ENCODE measurements around the gene TEX38. TPM values are rescaled to one million over a fixed set of nuclear protein-coding genes. Genes with fewer than 3 reads are reported as not detected.

TEX38 gene
- total RNA-seq, 4 donors from 2014 or later: not detected

- H3K4me3 ChIP-seq: no peak overlapping the region
Measured at GRCh38 chr1:46635205-46635604, 36.4 kb upstream of the TEX38 start.

GRCh38 chr1:46637444-46638083 lies 34.1 kb upstream of the TEX38 start:
- Histone ChIP-seq H3K4me3 (no peak overlapping the region), H3K9me3 (no peaks in the 10 kb centered on the region), H3K27ac (peak overlapping the region in 3 of 4 donors; percentile 66 to 76 (median 72)), H3K4me1 (peaks cover 0 to 21% (median 8%) of the 10 kb centered on the region in 3 donors), H3K27me3 (no peaks in the 10 kb centered on the region), H3K36me3 (peaks cover 6 to 72% (median 9%) of the 10 kb centered on the region in 3 donors)
- WGBS, 2 donors: 31 to 36% methylated on average over 2 of the region's 2 CpGs
- TF ChIP-seq CTCF (IDR thresholded peaks at IDR 0.05): no peak
- no peak for TF ChIP-seq POLR2A (IDR thresholded peaks at IDR 0.05)
- intact Hi-C loops (cut with DNase I): no loop called here
- DNase-seq: no peak

More at GRCh38 chr1:46635205-46635604, 36.4 kb upstream of the TEX38 start:
- 100% methylated on average over 2 of the region's 2 CpGs for WGBS, 2 donors
- DNase-seq: no peak
- TF ChIP-seq POLR2A (IDR thresholded peaks at IDR 0.05) (no peak), CTCF (IDR thresholded peaks at IDR 0.05) (no peak)
- no peaks in the 10 kb centered on the region for H3K27me3 ChIP-seq
- intact Hi-C loops (cut with DNase I): no loop called here
- H3K36me3 ChIP-seq: peaks cover 6 to 78% (median 9%) of the 10 kb centered on the region in 3 donors
- no peak overlapping the region for H3K27ac ChIP-seq
- H3K9me3 ChIP-seq: no peaks in the 10 kb centered on the region
- peaks cover 0 to 13% (median 8%) of the 10 kb centered on the region in 3 donors for H3K4me1 ChIP-seq

GRCh38 chr1:46638921-46639320 lies 32.7 kb upstream of the TEX38 start:
- peak overlapping the region in 1 of 4 donors; percentile 76 for H3K27ac ChIP-seq
- DNase-seq: no peak
- H3K4me1 ChIP-seq: peaks cover 0 to 35% (median 18%) of the 10 kb centered on the region in 3 donors
- no peaks in the 10 kb centered on the region for H3K9me3 ChIP-seq
- intact Hi-C loops (cut with DNase I): no loop called here
- TF ChIP-seq POLR2A (IDR thresholded peaks at IDR 0.05) (no peak), CTCF (IDR thresholded peaks at IDR 0.05) (no peak)
- peaks cover 6 to 68% (median 9%) of the 10 kb centered on the region in 3 donors for H3K36me3 ChIP-seq
- no peak overlapping the region for H3K4me3 ChIP-seq
- no peaks in the 10 kb centered on the region for H3K27me3 ChIP-seq

- Histone ChIP-seq H3K4me3 (no peak overlapping the region), H3K9me3 (no peaks in the 10 kb centered on the region), H3K4me1 (peaks cover 0 to 39% (median 20%) of the 10 kb centered on the region in 3 donors), H3K27ac (peak overlapping the region in 1 of 4 donors; percentile 5), H3K27me3 (no peaks in the 10 kb centered on the region), H3K36me3 (peaks cover 6 to 62% (median 9%) of the 10 kb centered on the region in 3 donors)
- TF ChIP-seq POLR2A (IDR thresholded peaks at IDR 0.05) (no peak), CTCF (IDR thresholded peaks at IDR 0.05) (no peak)
- no peak for DNase-seq
- WGBS, 2 donors: 33 to 55% methylated on average over 1 of the region's 1 CpG
- intact Hi-C loops (cut with DNase I): no loop called here
Measured at GRCh38 chr1:46639547-46639946, 32.1 kb upstream of the TEX38 start.

GRCh38 chr1:46642115-46642680 lies 29.5 kb upstream of the TEX38 start:
- H3K27me3 ChIP-seq: no peaks in the 10 kb centered on the region
- H3K36me3 ChIP-seq: peaks cover 0 to 60% (median 0%) of the 10 kb centered on the region in 3 donors
- DNase-seq: no peak
- H3K4me1 ChIP-seq: peaks cover 0 to 39% (median 17%) of the 10 kb centered on the region in 3 donors
- TF ChIP-seq CTCF (IDR thresholded peaks at IDR 0.05) (no peak), POLR2A (IDR thresholded peaks at IDR 0.05) (no peak)
- peak overlapping the region in 3 of 4 donors; percentile 3 to 49 (median 10) for H3K27ac ChIP-seq
- no peak overlapping the region for H3K4me3 ChIP-seq
- no peaks in the 10 kb centered on the region for H3K9me3 ChIP-seq
- intact Hi-C loops (cut with DNase I): no loop called here
